Kidney (tissue), 14 donors: ENCODE measurements around the gene SRI. TPM values are rescaled to one million over a fixed set of nuclear protein-coding genes. Genes with fewer than 3 reads are reported as not detected.
"Not testable (repeated sequence)": the region's sequence is repeated elsewhere in the genome, so short reads cannot be mapped to it uniquely, and the experiment has no call there.

ENCODE experiments used
- DNase-seq, 5 donors: peaks; one replicate each; pipeline ENCODE4 v3.0.0-alpha.2; 2013 to 2020
- FAIRE-seq: peaks from 2 replicates; lab custom pipeline; 2012; peaks lifted over from hg19 to GRCh38; lab: Jason Lieb, UNC
- H3K27ac ChIP-seq, 2 donors: one replicate each; pipeline ENCODE4 v1.7.0; 2013; ENCODE audit warnings: low read depth in 2 of 2, low read length in 2 of 2, inconsistent platforms in 1 of 2
- H3K27me3 ChIP-seq: one replicate; pipeline ENCODE4 v1.7.1; 2013; ENCODE audit warnings: low read length, inconsistent platforms; ENCODE audit not compliant: control insufficient read depth, insufficient read depth
- H3K36me3 ChIP-seq, 3 donors: one replicate each; pipeline versions ENCODE4 v1.7.0 to v1.7.1; 2013; ENCODE audit warnings: low read length in 3 of 3, control low read depth in 1 of 3, inconsistent platforms in 1 of 3; ENCODE audit not compliant: insufficient read depth in 3 of 3, control insufficient read depth in 2 of 3
- H3K4me1 ChIP-seq, 3 donors: one replicate each; pipeline versions ENCODE4 v1.7.0 to v1.7.1; 2013; ENCODE audit warnings: low read length in 3 of 3, inconsistent platforms in 1 of 3, low read depth in 1 of 3; ENCODE audit not compliant: control insufficient read depth in 2 of 3, insufficient read depth in 2 of 3
- H3K4me3 ChIP-seq, 3 donors: one replicate each; pipeline versions ENCODE4 v1.7.0 to v1.8.1; 2013; ENCODE audit warnings: low read length in 3 of 3, control low read depth in 1 of 3, inconsistent platforms in 1 of 3
- H3K9ac ChIP-seq, 3 donors: one replicate each; pipeline versions ENCODE4 v1.7.0 to v1.7.1; 2013; ENCODE audit warnings: low read length in 3 of 3, control low read depth in 1 of 3, inconsistent platforms in 1 of 3
- H3K9me3 ChIP-seq, 3 donors: one replicate each; pipeline versions ENCODE4 v1.7.0 to v1.7.1; 2013; ENCODE audit warnings: low read length in 3 of 3, control low read depth in 1 of 3, inconsistent platforms in 1 of 3; ENCODE audit not compliant: control insufficient read depth in 2 of 3, insufficient read depth in 1 of 3
- intact Hi-C: fragments of 100-400 bp; cut with DNase I; formaldehyde crosslinking; loops from one replicate; pipeline ENCODE4 v1.11.1; 2022
- polyA plus RNA-seq: library from polyadenylated mRNA; stranded (reverse); fragments of 350-450 nt; fragmentation: Illumina TruSeq; extraction: RNeasy Lipid Tissue Mini Kit (QIAGEN cat#74804); gene quantifications from one replicate; pipeline ENCODE4 v1.2.3, GENCODE V29; 2014; ENCODE audit warnings: low read depth, low replicate concordance; ENCODE audit not compliant: insufficient read depth
- total RNA-seq: library from RNA; stranded (reverse); fragmentation: NEBNext Ultra II Directional; extraction: Animal tissue kit (Norgen Biotek cat#: 25700); gene quantifications from one replicate; pipeline ENCODE4 v1.2.1, GENCODE V29; 2021
- TF ChIP-seq, protein P1 (sequence below): IDR thresholded peaks from 3 replicates; pipeline ENCODE4 v1.5.1; 2012; ENCODE audit warnings: mild to moderate bottlenecking, moderate library complexity, borderline replicate concordance; ENCODE audit not compliant: insufficient read depth; ENCODE audit errors: extremely low read depth
- donor health status: control.
- donor health status: control.
- donor health status: control.
- donor health status: control.
- donor health status: control.
- donor health status: DM: yes; HTN: yes; CAD: no.
- donor health status: Normal renal cell carcinoma (clear cell type).

SRI gene
- total and polyA plus RNA-seq, 2 donors from 2014 or later, result 141 to 148 TPM

DNA sequence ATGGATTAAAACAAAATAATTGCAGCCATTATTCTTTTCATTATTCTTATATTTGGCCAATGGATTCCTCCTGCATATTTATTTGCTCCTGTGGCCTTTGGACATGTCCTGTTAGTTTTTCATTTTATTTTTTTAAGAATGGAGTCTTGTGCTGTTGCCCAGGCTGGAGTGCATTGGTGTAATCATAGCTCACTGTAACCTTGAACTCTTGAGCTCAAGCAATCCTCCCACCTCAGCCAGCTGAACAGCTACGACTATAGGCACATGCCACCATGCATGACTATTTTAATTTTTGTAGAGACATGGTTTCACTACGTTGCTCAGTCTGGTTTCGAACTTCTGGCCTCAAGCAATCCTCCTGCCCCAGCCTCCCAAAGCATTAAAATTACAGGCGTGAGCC, 42.7 kb upstream of the SRI start:
- FAIRE-seq (no peak), DNase-seq (no peak)
- H3K36me3 ChIP-seq, result no peaks in the 10 kb centered on the region
- intact Hi-C loops, result no loop called here
- no peak overlapping the region for H3K27ac ChIP-seq
- H3K4me3 ChIP-seq, result no peak overlapping the region
- H3K9me3 ChIP-seq, result no peaks in the 10 kb centered on the region
- H3K27me3 ChIP-seq, result no peaks in the 10 kb centered on the region
- no peak overlapping the region for H3K9ac ChIP-seq
- TF ChIP-seq, protein P1, sequence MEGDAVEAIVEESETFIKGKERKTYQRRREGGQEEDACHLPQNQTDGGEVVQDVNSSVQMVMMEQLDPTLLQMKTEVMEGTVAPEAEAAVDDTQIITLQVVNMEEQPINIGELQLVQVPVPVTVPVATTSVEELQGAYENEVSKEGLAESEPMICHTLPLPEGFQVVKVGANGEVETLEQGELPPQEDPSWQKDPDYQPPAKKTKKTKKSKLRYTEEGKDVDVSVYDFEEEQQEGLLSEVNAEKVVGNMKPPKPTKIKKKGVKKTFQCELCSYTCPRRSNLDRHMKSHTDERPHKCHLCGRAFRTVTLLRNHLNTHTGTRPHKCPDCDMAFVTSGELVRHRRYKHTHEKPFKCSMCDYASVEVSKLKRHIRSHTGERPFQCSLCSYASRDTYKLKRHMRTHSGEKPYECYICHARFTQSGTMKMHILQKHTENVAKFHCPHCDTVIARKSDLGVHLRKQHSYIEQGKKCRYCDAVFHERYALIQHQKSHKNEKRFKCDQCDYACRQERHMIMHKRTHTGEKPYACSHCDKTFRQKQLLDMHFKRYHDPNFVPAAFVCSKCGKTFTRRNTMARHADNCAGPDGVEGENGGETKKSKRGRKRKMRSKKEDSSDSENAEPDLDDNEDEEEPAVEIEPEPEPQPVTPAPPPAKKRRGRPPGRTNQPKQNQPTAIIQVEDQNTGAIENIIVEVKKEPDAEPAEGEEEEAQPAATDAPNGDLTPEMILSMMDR, result no peak
- H3K4me1 ChIP-seq, result no peaks in the 10 kb centered on the region

DNA sequence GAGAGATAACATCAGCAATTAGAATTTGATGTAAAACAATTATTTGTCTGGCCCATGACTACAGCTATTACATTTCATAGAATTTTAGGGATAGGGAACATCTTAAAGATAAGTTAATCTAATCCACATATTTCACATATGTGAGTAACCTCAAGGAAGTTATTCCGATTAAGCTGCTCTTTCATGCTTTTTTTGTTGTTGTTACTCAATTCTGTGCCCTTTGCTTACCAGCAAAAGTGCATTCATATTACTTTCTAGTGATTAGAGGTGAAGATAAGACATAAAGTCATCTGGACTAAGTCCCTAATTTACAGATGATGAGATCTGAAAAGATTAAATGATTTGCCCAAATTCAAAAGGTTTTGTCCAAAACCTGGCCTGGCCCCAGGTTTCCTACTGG, 40.9 kb upstream of the SRI start:
- no peak overlapping the region for H3K9ac ChIP-seq
- H3K4me1 ChIP-seq, result no peaks in the 10 kb centered on the region
- no peaks in the 10 kb centered on the region for H3K9me3 ChIP-seq
- H3K4me3 ChIP-seq, result no peak overlapping the region
- H3K27me3 ChIP-seq, result no peaks in the 10 kb centered on the region
- TF ChIP-seq, protein P1, result no peak
- H3K36me3 ChIP-seq, result no peaks in the 10 kb centered on the region
- no peak overlapping the region for H3K27ac ChIP-seq
- DNase-seq (no peak), FAIRE-seq (no peak)
- intact Hi-C loops, result no loop called here

DNA sequence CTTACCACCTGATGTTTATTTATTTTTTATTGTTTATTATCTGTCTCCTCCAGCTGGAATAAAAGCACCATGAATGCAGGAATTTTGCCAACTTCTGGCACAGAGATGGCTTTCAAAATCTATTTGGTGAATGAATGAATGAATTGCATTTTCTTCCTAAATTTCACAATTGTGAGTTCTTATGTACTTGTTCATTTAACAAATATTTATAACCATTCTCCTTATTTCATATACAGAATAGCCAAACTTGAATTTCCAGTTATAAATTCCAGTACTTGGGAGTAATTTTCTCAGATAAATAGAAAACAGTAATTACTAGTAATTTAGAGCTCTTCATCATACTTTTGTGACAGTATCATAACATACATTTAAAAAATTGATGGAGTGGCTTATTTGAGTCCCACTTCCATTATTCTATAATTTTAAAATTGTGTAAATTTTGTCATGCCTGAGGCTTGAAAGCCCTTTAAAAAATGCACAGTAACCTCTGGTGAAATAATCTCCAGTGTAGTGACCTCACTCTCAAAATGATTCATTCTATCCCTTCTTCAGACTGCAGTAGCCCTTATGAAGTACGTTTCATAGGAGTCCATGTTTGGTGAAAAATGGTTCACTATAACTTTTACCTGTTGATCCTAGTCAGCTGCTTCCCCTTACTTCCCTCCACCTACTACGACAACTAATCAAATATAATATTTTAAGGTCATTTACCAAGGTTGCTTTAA, 40.0 kb upstream of the SRI start:
- H3K4me1 ChIP-seq, result no peaks in the 10 kb centered on the region
- DNase-seq (no peak), FAIRE-seq (peak; percentile 32)
- no peak overlapping the region for H3K27ac ChIP-seq
- TF ChIP-seq, protein P1, result no peak
- H3K9ac ChIP-seq, result no peak overlapping the region
- intact Hi-C loops, result no loop called here
- H3K36me3 ChIP-seq, result no peaks in the 10 kb centered on the region
- no peaks in the 10 kb centered on the region for H3K27me3 ChIP-seq
- H3K4me3 ChIP-seq, result no peak overlapping the region
- peaks cover 0 to 4% (median 0%) of the 10 kb centered on the region in 3 donors for H3K9me3 ChIP-seq

DNA sequence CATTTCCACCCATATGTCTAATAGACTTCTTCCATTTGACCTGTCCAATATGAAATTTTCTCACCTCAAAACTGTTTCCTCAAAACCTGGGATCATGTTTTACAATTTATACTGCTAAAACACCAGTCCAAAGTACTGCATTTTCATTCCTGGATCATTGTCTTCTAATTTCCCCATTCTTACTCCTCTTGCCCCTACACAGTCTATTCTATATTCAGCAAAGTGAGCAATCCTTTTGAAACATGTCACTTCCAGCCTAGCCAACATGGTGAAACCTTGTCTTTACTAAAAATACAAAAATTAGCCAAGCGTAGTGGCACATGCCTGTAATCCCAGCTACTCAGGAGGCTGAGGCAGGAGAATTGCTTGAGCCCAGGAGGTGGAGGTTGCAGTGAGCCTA, 38.5 kb upstream of the SRI start:
- intact Hi-C loops, H3K9ac ChIP-seq: not testable (repeated sequence)

More for the DNA sequence above, 38.5 kb upstream of the SRI start:
- not testable (repeated sequence) for H3K27me3 ChIP-seq, H3K4me1 ChIP-seq, H3K27ac ChIP-seq, FAIRE-seq, H3K36me3 ChIP-seq, DNase-seq, H3K4me3 ChIP-seq
- H3K9me3 ChIP-seq, result peaks cover 0 to 12% (median 4%) of the 10 kb centered on the region in 3 donors
